RPMI8226 (cell line): ENCODE measurements around the gene PLD1.
"Not testable (repeated sequence)": the region's sequence is repeated elsewhere in the genome, so short reads cannot be mapped to it uniquely, and the experiment has no call there.

Source experiments
- DNase-seq: peaks from one replicate; pipeline ENCODE4 v3.0.0-alpha.2; 2015

PLD1 gene

GRCh38 chr3:171815973-171816595 lies 5.8 kb upstream of the PLD1 start:
- no peak for DNase-seq

DNA sequence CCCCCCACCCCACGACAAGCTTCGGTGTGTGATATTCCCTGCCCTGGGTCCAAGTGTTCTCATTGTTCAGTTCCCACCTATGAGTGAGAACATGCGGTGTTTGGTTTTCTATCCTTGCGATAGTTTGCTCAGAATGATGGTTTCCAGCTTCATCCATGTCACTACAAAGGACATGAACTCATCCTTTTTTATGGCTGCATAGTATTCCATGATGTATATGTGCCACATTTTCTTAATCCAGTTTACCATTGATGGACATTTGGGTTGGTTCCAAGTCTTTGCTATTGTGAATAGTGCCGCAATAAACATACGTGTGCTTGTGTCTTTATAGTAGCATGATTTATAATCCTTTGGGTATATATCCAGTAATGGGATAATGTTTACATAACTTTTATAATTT lies 4.4 kb upstream of the PLD1 start:
- not testable (repeated sequence) for DNase-seq

DNA sequence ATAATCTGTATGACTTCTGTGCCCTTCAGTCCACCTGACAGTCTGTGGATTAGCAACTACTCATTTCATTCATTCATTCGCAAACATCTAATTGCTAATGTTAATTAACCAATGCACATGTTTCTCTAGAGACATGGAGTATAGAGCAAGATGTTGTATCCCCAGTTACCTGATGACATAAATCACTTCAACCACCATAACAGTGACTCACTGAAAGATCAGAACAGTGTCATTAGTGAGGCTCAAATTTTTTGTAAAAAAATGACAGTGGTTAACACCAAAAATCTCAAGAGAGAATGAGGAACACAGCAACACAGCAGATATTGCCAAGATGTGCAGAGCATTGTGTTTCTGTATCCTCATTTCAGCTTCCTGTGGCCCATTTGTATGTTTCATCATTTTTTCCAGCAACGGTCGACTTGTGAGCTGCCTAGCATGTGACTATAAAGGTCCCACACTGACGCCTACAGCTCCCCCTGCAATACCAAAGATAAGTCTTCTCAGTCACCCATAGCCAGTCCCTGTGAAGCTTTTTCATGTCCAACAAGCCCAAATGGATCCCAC lies 3.7 kb upstream of the PLD1 start:
- DNase-seq: no peak

DNA sequence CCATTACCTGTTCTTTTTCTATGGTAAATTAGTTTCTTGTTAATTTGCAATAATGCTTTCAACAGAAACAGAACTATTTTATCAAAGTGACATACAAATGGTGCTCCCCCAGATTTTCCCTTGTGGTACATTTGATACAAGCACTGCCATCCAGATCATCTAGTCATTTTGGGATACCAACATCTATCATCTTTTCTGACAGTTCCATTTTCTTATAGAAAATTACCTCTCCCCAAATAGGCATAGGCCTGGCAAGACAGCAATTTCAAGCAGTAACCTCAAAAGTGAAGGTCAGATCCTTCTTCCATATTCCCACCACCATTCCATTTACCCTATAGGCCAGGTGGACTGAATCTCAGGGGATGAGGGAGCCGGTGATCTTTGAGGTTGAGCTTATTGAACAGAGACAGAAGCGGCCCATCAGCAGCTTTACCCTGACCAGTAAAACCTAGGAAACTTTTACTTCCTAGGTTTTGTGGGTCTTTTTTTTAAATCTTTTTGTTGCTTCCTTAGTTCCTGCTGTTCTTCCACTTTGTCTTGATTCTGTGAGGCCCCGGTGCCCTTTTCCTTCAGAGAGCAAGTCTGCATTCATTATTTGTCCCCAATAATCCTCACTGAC lies 3.1 kb upstream of the PLD1 start:
- no peak for DNase-seq

DNA sequence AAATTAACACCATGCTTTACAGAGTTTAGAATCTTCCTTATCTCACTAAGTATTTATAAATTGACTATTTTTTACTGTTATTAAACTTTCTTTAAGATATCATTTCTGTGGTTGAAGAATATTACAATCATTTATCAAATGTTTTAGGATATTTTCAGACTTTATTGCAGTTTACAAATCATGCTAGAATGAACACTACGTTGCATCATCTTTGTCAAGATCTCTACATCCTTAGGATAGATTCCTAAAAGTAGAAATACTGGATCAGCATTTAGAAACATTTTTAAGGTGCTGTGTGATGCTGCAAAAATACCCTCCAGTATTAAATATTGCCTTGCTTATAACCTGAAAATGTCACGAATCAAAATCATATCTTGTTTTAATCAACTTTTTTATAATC lies 2.5 kb upstream of the PLD1 start:
- no peak for DNase-seq

DNA sequence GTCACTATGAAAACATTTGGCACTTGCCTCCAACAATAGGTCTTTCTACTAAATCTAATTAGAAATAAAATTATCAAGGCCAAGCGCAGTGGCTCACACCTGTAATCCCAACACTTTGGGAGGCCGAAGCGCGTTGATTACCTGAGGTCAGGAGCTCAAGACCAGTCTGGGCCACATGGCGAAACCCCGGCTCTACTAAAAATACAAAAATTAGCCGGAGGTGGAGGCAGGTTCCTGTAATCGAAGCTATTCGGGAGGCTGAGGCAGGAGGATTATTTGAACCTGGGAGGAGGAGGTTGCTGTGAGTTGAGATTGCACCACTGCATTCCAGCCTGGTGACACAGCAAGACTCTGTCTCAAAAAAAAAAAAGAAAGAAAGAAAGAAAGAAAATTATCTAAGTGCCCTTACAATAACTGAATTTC lies 1.6 kb upstream of the PLD1 start:
- DNase-seq: no peak

- no peak for DNase-seq
These were observed 1.1 kb upstream of the PLD1 start for GRCh38 chr3:171811295-171811912.

DNA sequence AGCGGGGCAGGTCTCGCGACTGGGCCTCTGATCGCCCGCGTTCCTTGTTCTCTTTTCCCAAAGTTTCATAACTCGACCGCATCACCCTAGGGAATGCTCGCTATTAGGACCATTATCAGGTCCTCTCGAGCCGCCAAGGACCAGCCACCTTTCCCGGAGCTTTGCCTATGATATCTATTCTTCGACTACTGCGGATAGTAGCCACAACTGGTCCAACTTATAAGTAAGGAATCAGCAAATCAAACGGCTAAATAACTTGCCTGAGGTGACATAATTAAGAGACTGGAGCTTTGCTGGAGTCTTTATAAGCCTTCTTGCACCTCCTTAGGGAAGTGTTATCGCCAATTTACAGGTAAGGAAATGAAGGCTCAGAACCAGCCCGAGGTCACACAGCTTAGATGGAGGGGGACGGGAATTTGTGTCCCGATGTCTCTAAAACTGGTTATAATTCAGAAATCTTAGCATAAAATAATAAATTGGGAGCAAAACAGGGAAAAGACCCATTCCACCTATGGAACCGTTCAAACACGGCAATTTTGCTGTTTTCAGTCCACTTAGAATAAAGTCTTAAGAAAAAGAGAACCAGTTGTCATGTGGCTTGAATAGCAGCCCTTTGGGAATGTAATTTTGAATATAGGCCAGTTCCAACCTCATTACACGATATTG lies 479 bp upstream of the PLD1 start:
- DNase-seq: no peak

DNA sequence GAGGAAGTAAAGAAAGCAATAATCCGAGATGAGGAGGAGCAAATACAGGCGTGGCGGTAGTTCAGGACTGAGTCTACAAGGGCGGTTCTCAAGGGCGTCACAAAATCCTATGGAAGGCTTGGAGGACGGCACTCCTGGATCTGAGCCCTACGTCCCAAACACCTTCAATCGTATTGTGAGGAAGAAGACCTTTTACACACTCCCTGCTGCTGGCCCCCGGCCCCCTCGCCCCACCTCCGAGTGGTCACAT lies 747 bp downstream of the PLD1 start:
- DNase-seq: no peak

- no peak for DNase-seq
These were observed 2.5 kb downstream of the PLD1 start for GRCh38 chr3:171807806-171808205.

DNA sequence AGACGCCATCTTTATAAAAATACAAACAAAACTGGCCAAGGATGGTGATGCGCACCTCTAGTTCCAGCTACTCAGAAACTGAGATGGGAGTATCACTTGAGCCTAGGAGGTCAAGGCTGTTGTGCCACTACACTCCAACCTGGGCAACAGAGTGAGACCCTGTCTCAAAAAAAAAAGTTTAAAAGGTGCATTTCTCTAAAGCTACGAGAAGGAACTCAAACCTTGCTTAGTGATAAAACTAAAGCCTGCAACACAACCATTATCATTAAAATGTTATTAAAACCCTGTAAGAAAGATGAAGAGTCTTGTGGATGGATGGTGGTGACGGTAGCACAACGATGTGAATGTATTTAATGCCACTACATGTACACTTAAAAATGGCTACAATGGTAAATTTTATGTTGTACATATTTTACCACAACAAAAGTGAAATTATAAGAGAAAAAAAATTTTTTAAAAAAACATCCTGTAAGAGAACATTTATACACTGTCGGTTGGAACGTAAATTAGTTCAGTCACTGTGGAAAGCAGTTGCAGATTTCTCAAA lies 3.1 kb downstream of the PLD1 start:
- DNase-seq: no peak

DNA sequence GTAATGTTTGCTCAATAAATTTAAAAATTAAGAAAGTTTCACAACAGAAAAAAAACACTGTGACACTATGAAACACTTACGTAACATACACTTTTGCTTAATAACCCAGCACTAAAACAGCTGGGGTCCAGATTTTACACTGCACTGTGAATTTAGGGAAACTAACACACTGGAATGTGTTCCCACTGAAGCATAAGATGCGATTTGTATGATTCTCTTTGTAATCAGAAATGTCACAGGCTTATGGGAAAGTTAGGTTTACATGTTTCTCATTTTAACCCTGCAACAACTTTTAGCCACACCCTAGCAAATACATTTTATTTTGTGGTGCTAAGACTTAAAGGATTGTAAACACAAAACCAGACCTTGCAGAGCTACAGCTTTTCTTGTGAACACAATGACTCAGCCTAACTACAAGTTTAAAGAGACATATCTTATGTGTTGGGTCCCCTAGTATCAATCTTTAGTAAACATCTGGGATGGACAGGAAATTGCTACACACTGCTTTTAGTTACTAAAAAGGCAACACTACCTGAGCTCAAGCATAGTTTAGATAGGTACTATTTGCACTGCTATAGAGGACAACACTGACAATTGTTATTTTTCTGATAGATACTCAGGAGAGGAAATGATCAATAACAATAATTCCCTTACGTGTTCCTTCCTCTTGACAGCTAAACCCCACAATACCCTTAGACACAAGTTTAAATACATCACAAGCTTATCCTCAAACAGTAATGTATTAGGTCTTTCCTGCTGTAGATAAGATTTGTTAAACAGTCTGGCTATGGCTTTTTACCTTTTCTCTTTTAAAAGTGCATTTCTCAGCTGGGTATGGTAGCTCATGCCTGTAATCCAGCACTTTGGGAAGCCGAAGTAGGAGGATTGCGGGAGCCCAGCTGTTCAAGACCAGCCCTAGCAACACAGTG lies 3.8 kb downstream of the PLD1 start:
- no peak for DNase-seq

DNA sequence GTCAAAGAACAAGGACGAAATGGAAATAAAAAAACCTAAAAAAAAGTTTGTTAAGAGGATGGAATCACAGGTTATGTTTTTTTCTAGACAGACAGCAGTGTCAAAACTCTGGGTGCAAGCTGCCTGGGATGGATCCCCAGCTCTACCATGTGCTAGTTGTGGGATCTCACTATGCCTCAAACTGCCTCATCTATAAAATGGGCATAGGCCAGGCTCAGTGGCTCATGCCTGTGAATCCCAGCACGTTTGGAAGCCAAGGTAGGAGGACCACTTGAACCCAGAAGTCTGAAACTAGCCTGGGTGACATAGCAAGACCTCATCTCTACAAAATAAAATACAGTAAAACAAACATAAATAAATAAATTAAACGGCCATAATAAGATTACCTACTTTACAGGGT lies 4.6 kb downstream of the PLD1 start:
- DNase-seq: no peak

DNA sequence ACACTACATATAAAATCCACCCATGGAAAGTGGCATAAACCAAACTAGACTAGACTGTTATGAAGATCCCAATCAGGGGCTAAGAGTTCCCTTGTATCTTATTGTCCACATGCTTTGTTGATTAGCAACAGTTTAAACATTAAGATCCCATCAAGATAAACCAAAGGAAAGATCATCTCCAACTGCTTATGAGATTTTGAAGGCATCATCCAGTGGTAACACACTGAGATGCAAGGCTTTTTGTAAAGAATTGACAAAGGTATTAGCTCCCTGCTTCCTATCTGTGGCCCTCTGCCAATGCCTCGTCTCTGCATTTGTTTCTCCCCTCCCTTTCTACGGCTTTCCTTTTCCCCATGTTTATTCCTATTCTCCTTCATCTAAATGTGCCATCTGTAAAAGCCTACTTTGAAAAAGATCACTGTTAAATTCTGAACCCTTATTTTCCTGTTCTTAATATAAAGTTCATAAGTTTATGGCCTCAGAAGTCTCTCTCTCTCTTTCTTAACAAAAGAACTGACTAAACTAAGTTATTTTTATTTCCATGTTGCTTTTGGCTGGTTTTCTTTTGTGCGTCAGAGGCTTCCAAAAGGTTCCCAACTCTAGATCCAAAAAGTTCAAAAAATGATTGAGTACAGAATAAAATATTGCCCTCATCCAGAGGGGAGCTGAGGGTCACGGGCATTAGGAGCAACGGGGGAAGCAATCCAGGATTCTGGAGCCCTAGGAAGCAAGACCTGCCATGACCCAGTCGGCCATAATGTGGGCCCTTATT lies 5.5 kb downstream of the PLD1 start:
- DNase-seq: no peak

DNA sequence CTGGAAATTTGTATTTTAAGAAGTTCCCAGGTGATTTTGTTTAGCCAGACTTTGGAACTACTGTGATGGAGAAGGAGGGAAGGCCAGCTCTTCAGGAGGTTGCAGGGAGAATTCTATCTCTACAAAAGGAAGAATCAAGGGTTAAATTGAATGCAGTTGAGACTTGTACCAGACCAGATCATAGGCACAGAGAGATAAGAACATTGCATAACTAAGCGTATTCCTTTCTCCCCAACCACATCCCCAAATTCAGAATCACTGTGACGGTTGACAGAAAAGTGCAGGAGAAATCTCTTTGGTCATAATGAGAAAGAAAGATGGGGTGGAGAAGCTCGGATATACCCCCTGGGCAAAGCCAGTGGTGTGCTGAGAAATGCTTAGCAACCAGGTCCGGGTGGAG lies 7.2 kb downstream of the PLD1 start:
- no peak for DNase-seq

- DNase-seq: no peak
These were observed 7.7 kb downstream of the PLD1 start for GRCh38 chr3:171802590-171802956.

GRCh38 chr3:171801738-171802589 lies 8.3 kb downstream of the PLD1 start:
- DNase-seq: no peak

DNA sequence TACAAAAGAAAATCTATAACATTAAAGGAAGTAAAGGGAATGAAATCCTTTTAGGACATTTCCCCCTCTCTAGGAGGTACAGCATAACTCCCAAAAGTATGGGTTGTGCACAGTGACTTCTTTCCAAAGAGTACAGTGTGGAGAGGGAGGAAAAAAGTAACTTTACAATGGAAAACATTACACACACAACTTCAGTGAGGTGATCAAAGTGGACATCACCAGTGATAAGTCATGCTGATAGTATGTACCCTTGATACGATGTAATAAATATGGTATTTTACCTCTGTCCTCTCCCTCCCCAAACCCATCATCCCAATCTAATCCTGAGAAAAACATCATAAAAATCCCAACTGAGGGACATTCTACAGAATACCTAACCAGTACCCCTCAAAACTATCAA lies 10.8 kb downstream of the PLD1 start:
- no peak for DNase-seq

DNA sequence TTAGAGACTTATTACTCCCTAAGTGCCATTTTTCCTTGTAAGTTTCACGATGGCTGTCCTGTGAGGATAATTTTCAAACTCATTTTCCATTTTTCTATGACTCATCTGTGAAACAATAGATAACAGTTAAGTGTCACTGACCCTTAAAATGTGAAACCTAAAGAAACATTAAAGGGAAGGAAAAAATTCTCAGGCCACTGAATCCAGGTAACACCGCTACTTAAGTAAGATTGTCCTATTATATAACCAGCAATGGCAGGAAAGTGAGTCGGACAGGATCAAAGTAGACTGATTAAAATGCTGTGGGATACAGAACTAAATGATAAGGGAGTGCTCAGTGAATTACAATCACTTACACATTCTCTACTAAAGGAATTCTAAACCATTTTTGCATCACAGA lies 12.4 kb downstream of the PLD1 start:
- DNase-seq: no peak

DNA sequence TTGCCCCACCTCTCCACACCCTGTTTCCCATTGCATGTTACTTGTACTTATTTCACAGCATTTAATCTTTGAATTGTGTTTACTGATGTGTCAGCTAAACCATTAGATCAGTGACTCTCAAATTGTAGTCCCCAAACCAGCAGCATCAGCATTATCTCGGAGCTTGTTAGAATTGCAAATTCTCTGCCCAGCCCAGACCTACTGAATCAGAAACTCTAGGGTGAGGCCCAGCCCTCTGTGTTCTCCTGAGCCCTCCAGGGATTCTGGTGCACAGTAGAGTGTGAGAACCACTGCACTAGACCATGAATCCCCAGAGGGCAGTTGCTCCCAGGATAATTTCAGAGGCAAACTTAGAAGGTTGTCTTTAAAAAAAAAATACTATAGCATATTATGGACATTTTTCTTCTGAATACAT lies 13.0 kb downstream of the PLD1 start:
- no peak for DNase-seq
